ENCODE results near the gene ADAMTS9.
A peak's percentile ranks its signal among the peaks of the same experiment; 100 is the strongest.

The ADAMTS9 gene

GRCh38 chr3:64685800-64686445 is 1.9 kb downstream of the ADAMTS9 start:
- peak; percentile 38 to 76 for DNase-seq

DNA sequence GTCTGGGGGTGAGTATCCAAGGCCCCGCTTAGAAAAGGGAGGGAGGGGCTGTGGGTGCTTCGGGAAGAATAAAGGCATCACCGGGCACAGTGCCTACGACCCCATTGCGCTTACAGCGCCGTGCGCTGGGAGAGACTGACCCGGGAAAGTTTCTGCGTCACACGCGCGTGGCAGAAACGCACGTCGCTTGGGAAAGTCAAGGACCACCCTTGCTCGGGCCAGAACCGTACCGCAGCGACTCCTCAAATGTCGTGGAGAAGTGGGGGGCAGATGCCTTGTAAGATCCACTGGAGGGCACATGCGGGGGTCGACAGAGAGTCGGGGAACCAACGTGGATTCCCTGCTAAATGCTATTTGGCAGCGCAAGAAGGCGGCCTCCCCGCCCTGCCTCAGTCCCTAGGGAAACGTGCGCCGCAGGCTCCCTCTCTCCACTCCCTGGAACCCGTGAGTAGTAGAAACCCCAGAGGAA is 2.4 kb downstream of the ADAMTS9 start:
- peak in 1 of 2 experiments; percentile 30 for DNase-seq

- DNase-seq: no peak
Observed at GRCh38 chr3:64684715-64685261, 3.0 kb downstream of the ADAMTS9 start.

DNA sequence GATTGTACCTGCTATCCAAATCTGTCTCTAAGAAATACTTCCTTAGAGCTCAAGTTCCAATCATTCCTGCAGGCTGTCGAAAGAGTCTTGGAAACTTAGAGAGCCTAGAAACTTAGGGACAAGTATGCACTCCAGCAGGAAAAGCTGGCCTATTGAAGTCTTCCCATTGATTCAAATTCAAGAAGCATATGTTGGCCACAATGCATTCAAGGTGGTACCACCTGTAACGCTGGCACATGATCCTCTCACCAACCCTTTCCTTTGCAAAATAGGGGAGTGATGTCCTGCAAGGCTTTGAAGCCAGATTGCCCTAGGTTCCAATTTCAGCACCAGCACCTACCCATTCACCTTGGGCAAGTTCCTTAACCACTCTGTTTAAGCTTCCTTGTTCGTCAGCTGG is 6.0 kb downstream of the ADAMTS9 start:
- peak; percentile 37 to 84 for DNase-seq

- DNase-seq: no peak
Observed at GRCh38 chr3:64681015-64681414, 6.8 kb downstream of the ADAMTS9 start.

- DNase-seq: no peak
Observed at GRCh38 chr3:64680334-64680733, 7.5 kb downstream of the ADAMTS9 start.

- DNase-seq: no peak
Observed at GRCh38 chr3:64677961-64678716, 9.7 kb downstream of the ADAMTS9 start.

DNA sequence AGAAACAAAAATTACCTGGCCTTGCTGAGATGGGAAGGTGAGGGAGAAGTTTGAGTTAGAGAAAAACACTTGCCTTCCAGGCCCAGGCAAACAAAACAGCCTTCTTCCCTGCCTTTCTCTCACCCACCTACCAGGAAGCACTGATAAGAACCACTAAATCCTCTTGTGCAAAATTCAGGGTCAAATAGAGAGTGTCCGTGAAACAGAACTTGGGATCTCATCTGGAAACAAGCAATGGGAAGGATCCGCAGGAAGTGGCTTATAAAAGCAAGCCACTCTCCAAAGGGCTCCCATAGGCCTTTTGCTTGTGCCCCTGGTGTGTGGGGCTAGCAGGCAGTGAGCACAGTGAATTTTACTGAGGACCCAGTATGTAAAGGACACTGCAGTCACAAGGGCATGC is 11.0 kb downstream of the ADAMTS9 start:
- DNase-seq: no peak

- peak; percentile 8 to 70 for DNase-seq
Observed at GRCh38 chr3:64675687-64676247, 12.0 kb downstream of the ADAMTS9 start.

- no peak for DNase-seq
Observed at GRCh38 chr3:64674591-64675076, 13.2 kb downstream of the ADAMTS9 start.

- no peak for DNase-seq
Observed at GRCh38 chr3:64673159-64673715, 14.6 kb downstream of the ADAMTS9 start.

GRCh38 chr3:64668582-64669510 is 19.0 kb downstream of the ADAMTS9 start:
- no peak for DNase-seq

DNA sequence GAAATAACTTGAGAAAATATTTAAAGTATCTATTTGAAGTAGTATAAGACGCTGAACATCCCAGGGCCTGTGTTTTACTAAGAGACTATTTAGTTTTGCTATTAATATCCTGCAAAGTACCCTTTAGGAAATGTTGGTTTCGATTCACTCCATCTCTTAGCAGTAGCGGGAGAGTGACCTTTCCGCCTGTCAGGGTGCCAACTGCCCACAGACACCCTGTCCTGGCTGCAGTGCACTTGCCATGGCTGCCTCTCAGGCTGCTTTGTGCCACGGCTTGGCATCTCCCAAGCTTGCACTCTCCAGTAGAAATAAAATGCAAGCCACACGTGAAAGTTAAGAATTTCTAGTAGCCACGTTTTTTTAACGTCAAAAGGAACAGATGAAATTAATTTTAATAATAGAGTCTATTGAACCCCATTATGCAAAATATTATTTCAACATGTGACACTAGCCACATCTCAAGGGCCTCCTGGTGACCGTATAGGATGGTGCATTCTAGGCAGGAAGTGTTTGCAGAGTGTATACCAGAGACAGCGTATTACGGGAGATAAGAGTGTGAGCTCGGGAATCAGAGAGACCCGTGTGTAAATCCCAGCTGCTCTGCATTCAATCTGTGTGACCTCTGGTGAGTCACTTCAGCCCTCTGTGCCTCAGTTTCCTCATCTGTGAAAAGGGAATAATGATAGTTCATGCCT is 19.8 kb downstream of the ADAMTS9 start:
- no peak for DNase-seq

GRCh38 chr3:64667138-64667537 is 20.7 kb downstream of the ADAMTS9 start:
- DNase-seq: no peak

GRCh38 chr3:64666171-64666588 is 21.6 kb downstream of the ADAMTS9 start:
- DNase-seq: no peak

GRCh38 chr3:64664397-64664796 is 23.4 kb downstream of the ADAMTS9 start:
- DNase-seq: no peak

- DNase-seq: no peak
Observed at GRCh38 chr3:64659617-64659978, 28.2 kb downstream of the ADAMTS9 start.

DNA sequence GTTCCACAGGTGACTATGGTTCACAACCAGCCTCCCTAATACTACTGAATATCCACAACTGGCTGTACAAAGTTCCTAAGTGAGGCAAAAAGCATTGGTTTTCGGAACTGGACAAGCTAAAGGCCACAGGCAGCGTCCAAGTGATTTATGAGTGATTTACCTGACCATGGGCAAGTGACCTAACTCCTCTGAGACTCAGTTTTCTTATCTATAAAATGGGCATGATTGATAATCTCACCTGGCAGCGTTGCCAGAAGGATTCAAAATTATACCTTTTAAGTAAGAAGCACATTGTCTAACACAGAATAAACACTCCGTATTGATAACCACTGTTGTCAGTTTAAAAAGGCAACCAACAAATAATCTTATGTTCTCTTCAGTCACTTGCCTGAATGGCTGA is 29.8 kb downstream of the ADAMTS9 start:
- DNase-seq: no peak

DNA sequence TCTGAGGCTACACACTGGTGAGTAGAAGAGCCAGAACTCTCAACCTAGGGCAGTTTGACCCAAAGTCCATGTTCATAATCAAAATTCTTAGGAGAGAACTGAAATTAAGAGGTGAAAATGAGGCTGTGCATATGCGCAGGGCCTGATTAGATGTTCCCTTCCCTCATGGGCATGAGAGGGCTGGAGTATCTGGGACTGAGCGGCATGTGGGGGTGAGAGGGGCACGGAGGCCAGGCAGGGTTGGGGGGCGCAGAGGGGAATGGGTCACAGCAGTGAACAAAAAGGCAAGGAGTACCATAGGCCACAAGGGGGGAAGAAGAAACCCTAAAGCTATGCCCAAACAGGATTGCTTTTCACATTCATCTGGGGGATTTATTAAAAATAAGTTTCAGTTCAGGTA is 31.3 kb downstream of the ADAMTS9 start:
- no peak for DNase-seq

DNA sequence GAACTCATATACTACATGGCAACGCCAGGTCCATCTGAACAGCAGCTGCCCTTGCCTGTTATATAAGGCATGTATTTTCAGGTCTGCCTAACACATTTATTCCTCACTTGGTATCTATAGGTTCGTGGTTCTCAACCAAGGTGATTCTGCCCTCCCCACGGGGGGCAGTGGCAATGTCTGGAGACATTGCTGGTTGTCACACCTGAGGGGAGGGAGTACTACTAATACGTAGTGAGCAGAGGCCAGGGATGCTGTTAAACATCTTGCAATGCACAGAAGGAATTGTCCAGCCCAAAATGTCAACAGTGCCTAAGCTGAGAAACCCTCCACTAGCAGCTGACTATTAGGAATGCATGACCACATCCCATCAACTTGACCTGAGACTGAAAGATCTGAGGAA is 32.6 kb downstream of the ADAMTS9 start:
- DNase-seq: no peak

- no peak for DNase-seq
Observed at GRCh38 chr3:64654013-64654412, 33.8 kb downstream of the ADAMTS9 start.

GRCh38 chr3:64653101-64653500 is 34.7 kb downstream of the ADAMTS9 start:
- DNase-seq: no peak
